HEK293 (cell line): Measurements from ENCODE around the gene NACA2.

Experiments used
- BCL11A ChIP-seq: fragments of 450-650 bp; formaldehyde crosslinking; IDR thresholded peaks from 2 replicates; pipeline ENCODE4 v1.5.1; 2016; ENCODE audit warnings: low read depth, missing biosample characterization, missing genetic modification characterization
- CTCF ChIP-seq: fragments of 450-650 bp; formaldehyde crosslinking; IDR thresholded peaks from 2 replicates; pipeline ENCODE4 v1.5.1; 2016; ENCODE audit warnings: missing biosample characterization, missing genetic modification characterization
- FEZF1 ChIP-seq: fragments of 450-650 bp; formaldehyde crosslinking; IDR thresholded peaks from 2 replicates; pipeline ENCODE4 v1.5.1; 2016; ENCODE audit warnings: missing biosample characterization, missing genetic modification characterization
- KLF10 ChIP-seq: fragments of 450-650 bp; IDR thresholded peaks from 2 replicates; pipeline ENCODE4 v1.5.1; 2018; ENCODE audit warnings: missing biosample characterization, mild to moderate bottlenecking, missing genetic modification characterization
- REST ChIP-seq: fragments of 450-650 bp; formaldehyde crosslinking; IDR thresholded peaks from 2 replicates; pipeline ENCODE4 v1.5.1; 2016; ENCODE audit warnings: missing biosample characterization, missing genetic modification characterization
- SP2 ChIP-seq: fragments of 450-650 bp; formaldehyde crosslinking; IDR thresholded peaks from 2 replicates; pipeline ENCODE4 v1.5.1; 2016; ENCODE audit warnings: missing biosample characterization, missing genetic modification characterization
- ZBTB26 ChIP-seq: fragments of 450-650 bp; formaldehyde crosslinking; optimal IDR thresholded peaks from 2 replicates; pipeline ENCODE3; 2016; ENCODE audit warnings: missing biosample characterization, mild to moderate bottlenecking, missing genetic modification characterization
- ZNF121 ChIP-seq: fragments of 450-650 bp; formaldehyde crosslinking; IDR thresholded peaks from 2 replicates; pipeline ENCODE4 v1.5.1; 2016; ENCODE audit warnings: missing biosample characterization, missing genetic modification characterization
- ZNF184 ChIP-seq: fragments of 450-650 bp; IDR thresholded peaks from 2 replicates; pipeline ENCODE4 v1.5.1; 2018; ENCODE audit warnings: missing biosample characterization, mild to moderate bottlenecking, missing genetic modification characterization
- ZNF239 ChIP-seq: fragments of 450-650 bp; formaldehyde crosslinking; IDR thresholded peaks from 2 replicates; pipeline ENCODE4 v1.5.1; 2016; ENCODE audit warnings: missing biosample characterization, missing genetic modification characterization
- ZNF501 ChIP-seq: fragments of 450-650 bp; formaldehyde crosslinking; IDR thresholded peaks from 2 replicates; pipeline ENCODE4 v1.5.1; 2016; ENCODE audit warnings: missing biosample characterization, missing genetic modification characterization
- ZNF555 ChIP-seq: fragments of 450-650 bp; formaldehyde crosslinking; conservative IDR thresholded peaks from 2 replicates; pipeline ENCODE4 v1.5.1; 2017; ENCODE audit warnings: missing biosample characterization, mild to moderate bottlenecking, missing genetic modification characterization, inconsistent platforms
- ZNF629 ChIP-seq: fragments of 450-650 bp; formaldehyde crosslinking; IDR thresholded peaks from 2 replicates; pipeline ENCODE4 v1.5.1; 2017; ENCODE audit warnings: missing biosample characterization, missing genetic modification characterization
- ZNF707 ChIP-seq: fragments of 450-650 bp; formaldehyde crosslinking; IDR thresholded peaks from 2 replicates; pipeline ENCODE4 v1.5.1; 2016; ENCODE audit warnings: missing biosample characterization, missing genetic modification characterization

GRCh38 chr17:61574542-61575351 is 16.3 kb downstream of the NACA2 start:
- TF ChIP-seq CTCF (tag by site-specific recombination) = peak; percentile 44; the same call in 1 of the 2 replicates
- no peak for TF ChIP-seq REST (tag by site-specific recombination)
- TF ChIP-seq ZBTB26 (tag by site-specific recombination) = no peak
- no peak for TF ChIP-seq ZNF239 (tag by site-specific recombination)
- no peak for TF ChIP-seq ZNF121 (tag by site-specific recombination)
- TF ChIP-seq FEZF1 = no peak
- no peak for TF ChIP-seq ZNF501 (tag by site-specific recombination)
- TF ChIP-seq ZNF184 (tag by site-specific recombination) = no peak
- no peak for TF ChIP-seq ZNF555 (tag by site-specific recombination)
- TF ChIP-seq SP2 (tag by site-specific recombination) = no peak
- TF ChIP-seq ZNF707 (tag by site-specific recombination) = no peak
- TF ChIP-seq ZNF629 = no peak
- no peak for TF ChIP-seq BCL11A (tag by site-specific recombination)
- no peak for TF ChIP-seq KLF10 (tag by site-specific recombination)
